GM18505 (cell line): ENCODE measurements around the gene NAIF1.
"Not testable (repeated sequence)": the region's sequence is repeated elsewhere in the genome, so short reads cannot be mapped to it uniquely, and the experiment has no call there.

ENCODE experiments used
- ATAC-seq: cut with Tn5 transposase; IDR thresholded peaks from one replicate; pipeline ENCODE4 v1.9.1; 2021; ENCODE audit not compliant: unreplicated experiment
- POLR2A ChIP-seq: IDR thresholded peaks from 4 replicates; pipeline ENCODE4 v1.6.1; 2011; ENCODE audit warnings: borderline replicate concordance; ENCODE audit not compliant: insufficient read depth, insufficient read length; ENCODE audit errors: extremely low read depth

NAIF1 gene

DNA sequence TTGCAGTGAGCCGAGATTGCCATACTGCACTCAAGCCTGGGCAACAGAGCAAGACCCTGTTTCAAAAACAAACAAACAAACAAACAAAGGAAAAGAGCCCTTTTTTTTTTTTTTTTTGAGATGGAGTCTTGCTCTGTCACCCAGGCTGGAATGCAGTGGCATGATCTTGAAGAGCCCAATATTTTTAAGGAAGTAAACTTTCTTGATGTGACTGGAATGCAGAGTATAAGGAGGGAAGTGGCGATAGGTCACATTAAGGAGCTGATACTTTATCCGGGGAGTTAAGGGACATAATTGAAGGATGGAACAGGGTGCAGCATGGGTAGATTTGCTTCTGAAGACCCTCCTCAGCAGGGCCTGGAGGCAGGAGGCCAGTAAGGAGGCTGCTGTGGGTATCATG lies 13.0 kb downstream of the NAIF1 start:
- ATAC-seq, result no peak
- no peak for TF ChIP-seq POLR2A

GRCh38 chr9:128053560-128053959 lies 13.6 kb downstream of the NAIF1 start:
- TF ChIP-seq POLR2A, result no peak
- no peak for ATAC-seq

DNA sequence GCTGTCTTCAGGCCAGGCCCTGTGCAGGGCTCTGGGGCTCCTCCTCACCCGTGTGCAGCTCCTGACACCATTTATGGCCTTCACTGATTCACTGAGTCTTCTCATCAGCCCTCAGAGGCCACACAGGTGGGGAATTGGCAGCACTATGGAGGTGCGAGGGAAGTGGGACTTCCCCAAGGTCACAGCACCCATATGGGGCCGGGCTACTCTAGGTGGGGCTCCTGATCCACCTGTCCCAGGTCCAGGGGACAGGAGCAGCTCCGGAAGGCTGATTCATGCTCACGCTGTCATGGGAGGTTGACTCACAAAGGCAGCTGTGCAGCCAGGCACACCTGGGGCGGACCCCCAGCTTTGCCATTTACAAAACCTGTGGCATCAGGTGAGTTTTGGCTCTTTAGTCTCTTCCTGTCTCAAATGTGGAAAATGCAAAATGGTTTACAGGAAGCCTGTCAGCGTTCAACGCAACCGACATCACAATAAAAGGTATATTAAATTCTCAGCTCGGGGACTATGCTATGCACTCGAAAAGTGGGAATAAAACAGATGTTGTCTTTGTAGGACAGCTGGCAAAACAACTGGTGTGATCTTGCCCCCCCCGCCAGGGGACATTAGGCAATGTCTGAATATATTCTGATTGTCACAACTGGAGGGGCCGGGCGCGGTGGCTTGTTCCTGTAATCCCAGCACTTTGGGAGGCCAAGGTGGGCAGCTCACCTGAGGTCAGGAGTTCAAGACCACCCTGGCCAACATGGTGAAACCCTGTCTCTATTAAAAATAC lies 15.0 kb downstream of the NAIF1 start:
- no peak for ATAC-seq
- TF ChIP-seq POLR2A, result no peak

DNA sequence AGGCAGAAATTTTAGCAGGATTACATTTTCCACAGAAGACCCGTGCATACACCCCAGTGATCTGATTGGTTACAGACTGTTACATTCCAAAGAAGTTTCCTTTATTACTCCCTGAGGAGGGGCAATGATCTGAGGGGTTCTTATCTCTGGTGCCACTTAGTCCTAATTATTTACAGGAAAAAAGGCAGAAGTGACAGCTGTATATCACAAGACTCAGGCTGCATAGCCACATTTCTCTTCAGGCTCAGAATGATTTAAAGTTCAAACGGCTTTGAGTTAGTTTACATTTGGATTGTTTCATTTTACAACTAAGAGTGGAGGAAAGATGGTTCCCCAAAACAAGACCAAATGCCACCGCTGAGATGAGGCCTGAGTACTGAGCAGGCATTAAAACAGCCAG lies 17.3 kb downstream of the NAIF1 start:
- ATAC-seq, result no peak
- TF ChIP-seq POLR2A, result no peak

GRCh38 chr9:128048663-128049062 lies 18.5 kb downstream of the NAIF1 start:
- TF ChIP-seq POLR2A, result no peak
- no peak for ATAC-seq

DNA sequence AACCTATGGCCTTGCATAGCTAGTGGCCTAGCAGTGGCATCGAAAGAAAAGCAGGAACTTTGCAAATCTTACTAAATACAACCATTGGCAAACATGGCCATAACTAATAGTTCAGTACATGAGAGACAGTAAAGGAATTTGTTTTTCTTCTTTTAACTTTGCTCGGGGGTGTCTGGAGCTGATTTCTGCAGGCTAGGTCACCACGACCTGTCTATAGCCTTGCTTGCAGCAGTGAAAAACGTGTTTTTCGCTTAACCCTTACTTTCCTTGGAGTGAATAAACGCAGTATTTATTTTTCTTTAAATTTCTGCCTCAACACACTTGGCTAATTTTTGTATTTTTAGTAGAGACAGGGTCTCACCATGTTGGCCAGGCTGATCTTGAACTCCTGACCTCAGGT lies 19.9 kb downstream of the NAIF1 start:
- no peak for TF ChIP-seq POLR2A
- ATAC-seq, result no peak

DNA sequence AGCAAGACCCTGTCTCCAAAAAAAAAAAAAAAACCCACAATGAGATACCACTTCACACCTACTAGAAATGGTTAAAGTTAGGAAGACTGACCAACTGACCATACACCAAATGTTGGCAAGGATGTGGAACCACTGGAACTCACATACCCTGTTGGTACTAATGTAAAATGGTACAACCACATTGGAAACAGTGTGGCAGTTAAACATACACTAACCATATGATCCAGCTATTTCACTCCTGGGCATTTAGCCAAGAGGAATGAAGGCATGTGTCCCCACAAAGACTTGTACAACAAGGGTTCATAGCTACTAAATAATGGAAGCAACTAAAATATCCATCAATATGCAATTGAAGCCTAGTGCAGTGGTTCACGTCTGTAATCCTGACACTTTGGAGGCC lies 21.3 kb downstream of the NAIF1 start:
- no peak for TF ChIP-seq POLR2A

DNA sequence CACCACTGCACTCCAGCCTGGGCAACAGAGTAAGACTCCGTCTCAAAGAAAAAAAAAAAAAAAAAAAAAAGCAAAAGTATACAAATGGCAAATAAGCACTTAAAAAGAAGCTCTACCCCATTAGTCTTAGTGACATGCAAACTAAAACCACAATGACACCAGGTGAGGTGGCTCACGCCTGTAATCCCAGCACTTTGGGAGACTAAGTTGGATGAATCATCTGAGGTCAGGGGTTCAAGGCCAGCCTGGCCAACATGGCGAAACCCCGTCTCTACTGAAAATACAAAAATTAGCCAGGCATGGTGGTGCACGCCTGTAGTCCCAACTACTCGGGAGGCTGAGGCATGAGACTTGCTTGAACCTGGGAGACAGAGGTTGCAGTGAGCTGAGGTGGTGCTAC lies 21.7 kb downstream of the NAIF1 start:
- ATAC-seq, result not testable (repeated sequence)

More for the DNA sequence above, 21.3 kb downstream of the NAIF1 start:
- ATAC-seq, result no peak

DNA sequence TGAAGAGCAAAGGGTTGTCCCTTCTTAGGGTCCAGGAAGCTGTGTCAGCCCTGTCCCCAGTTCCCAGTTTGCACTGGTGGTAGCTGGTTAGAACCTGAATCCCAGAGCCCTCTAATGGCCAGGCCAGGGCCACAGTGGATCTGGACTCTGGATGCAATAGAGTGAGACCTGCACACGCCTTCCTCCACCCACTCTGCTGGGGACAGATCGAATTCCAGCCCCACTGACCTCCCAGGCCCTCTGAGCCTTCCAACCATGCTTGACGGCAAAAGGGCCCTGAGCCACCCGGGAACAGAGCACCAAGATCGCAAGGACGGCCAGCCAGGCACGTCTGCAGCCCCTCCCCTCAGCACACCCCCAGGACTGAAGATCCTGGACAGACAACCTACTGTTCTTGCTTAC lies 23.7 kb downstream of the NAIF1 start:
- no peak for TF ChIP-seq POLR2A
- no peak for ATAC-seq

- no peak for TF ChIP-seq POLR2A
- no peak for ATAC-seq
Observed at GRCh38 chr9:128042043-128042442, 25.1 kb downstream of the NAIF1 start.

DNA sequence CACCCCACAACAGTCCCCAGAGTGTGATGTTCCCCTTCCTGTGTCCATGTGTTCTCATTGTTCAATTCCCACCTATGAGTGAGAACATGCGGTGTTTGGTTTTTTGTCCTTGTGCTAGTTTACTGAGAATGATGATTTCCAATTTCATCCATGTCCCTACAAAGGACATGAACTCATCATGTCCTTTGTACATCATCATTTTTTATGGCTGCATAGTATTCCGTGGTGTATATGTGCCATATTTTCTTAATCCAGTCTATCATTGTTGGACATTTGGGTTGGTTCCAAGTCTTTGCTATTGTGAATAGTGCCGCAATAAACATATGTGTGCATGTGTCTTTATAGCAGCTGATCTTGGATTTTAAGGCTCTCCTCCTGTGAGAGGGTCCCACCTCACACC lies 26.3 kb downstream of the NAIF1 start:
- ATAC-seq, result not testable (repeated sequence)

GRCh38 chr9:128036522-128036921 lies 30.6 kb downstream of the NAIF1 start:
- not testable (repeated sequence) for ATAC-seq

DNA sequence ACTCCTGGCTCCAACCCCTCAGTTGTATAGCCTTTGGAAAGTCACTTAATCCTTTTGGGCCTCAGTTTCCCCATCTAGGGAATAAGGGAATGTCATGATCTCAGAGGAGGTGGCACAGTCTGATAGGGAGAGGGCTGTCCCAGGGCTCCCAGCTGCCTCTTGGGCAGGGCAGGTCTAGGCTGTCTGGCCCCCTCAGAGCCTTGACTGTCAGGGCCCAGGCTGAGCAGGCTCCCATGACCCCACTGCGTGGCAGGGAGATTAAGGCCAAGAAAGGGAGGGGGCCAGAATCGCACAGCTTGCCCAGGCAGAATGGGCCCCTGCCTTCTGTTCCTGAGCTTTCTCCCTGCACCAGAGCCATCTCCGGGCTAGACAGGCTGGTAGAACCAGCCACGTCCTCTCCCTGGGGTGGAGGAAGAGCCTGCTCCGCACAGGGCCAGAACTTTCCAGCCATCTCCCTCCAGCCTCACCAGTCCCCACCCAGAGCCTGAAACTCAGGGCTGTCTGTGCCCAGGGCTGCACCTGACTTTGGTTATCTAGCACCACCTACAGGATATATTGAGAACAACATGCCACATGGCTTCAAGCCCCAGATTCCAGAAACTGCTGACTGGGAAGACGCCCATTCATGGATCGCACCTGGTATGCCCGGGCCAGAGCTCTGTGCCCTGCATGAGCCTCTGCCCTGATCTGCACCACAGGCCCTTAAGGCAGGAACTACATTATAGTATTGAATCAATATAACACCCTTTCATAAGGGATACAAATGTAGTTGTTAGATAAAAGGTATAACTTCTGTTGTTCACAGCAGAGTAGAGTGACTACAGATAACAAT lies 32.1 kb downstream of the NAIF1 start:
- no peak for ATAC-seq
- TF ChIP-seq POLR2A, result no peak

GRCh38 chr9:128033609-128034008 lies 33.5 kb downstream of the NAIF1 start:
- no peak for ATAC-seq
- no peak for TF ChIP-seq POLR2A
